Measurements from ENCODE around the gene BLVRB. TPM values are rescaled to one million over a fixed set of nuclear protein-coding genes. Genes with fewer than 3 reads are reported as not detected.
A peak's percentile ranks its signal among the peaks of the same experiment; 100 is the strongest.

Gene BLVRB
- total and polyA plus RNA-seq, 10 of the 15 experiments (the other 5 are each of a cell fraction or from before 2014, with no cell fraction given): 6.3 to 53.3 (median 27.8) TPM

GRCh38 chr19:40425450-40426287 lies 39.9 kb downstream of the BLVRB start, which contains the start of gene SERTAD1 (continued):
- peak; percentile 15; the same call in 1 of the 2 replicates for TF ChIP-seq ZNF687 (IDR thresholded peaks at IDR 0.05)
- TF ChIP-seq SMC3 (IDR thresholded peaks at IDR 0.05; ENCODE audit: borderline replicate concordance, low read length): peak; percentile 8; the same call in 1 of the 2 replicates
- no peak for TF ChIP-seq ATF3 (IDR thresholded peaks at IDR 0.05; ENCODE audit: borderline replicate concordance, extremely low read depth, low read depth, low read length)
- TF ChIP-seq USF2 (IDR thresholded peaks at IDR 0.05; ENCODE audit: borderline replicate concordance, low read depth, low read length): no peak
- peak; percentile 88 for TF ChIP-seq MEF2B (IDR thresholded peaks at IDR 0.05; ENCODE audit: partially characterized antibody, poor library complexity, severe bottlenecking)
- peak; percentile 90 for TF ChIP-seq CHD2 (IDR thresholded peaks at IDR 0.05; ENCODE audit: borderline replicate concordance, low read depth, low read length)
- no peak for TF ChIP-seq CBX3 (IDR thresholded peaks at IDR 0.05; ENCODE audit: borderline replicate concordance, low read depth)
- TF ChIP-seq SREBF1 (IDR thresholded peaks at IDR 0.05; ENCODE audit: low read length): no peak
- no peak for TF ChIP-seq PAX8 (IDR thresholded peaks at IDR 0.05)
- peak; percentile 97 for TF ChIP-seq POU2F2 (IDR thresholded peaks at IDR 0.05; ENCODE audit: borderline replicate concordance, low read depth, low read length)
- no peak for TF ChIP-seq FOXK2 (IDR thresholded peaks at IDR 0.05)
- peak; percentile 60 to 79; a peak in 2 of 4 replicates for TF ChIP-seq BHLHE40 (IDR thresholded peaks at IDR 0.05; ENCODE audit: borderline replicate concordance in 1 of 2, low read depth in 2 of 2, low read length in 1 of 2)
- peak; percentile 4; the same call in 1 of the 2 replicates for TF ChIP-seq NFYA (IDR thresholded peaks at IDR 0.05; ENCODE audit: borderline replicate concordance, low read depth, low read length)
- TF ChIP-seq SUZ12 (IDR thresholded peaks at IDR 0.05; ENCODE audit: unreplicated experiment): no peak
- TF ChIP-seq ASH2L (IDR thresholded peaks at IDR 0.05; ENCODE audit: borderline replicate concordance, low read depth): 0 out of 2 replicates have a peak, but pooled peaks have one; percentile 54
- no peak for TF ChIP-seq RAD51 (IDR thresholded peaks at IDR 0.05)

All from GM12878 (cell line).